Trophoblast cell (in vitro differentiated cells and primary cell): ENCODE data around the gene NPTX1.
A peak's percentile ranks its signal among the peaks of the same experiment; 100 is the strongest.

Experiments used
- DNase-seq, 2 donors: peaks; one replicate each; pipeline ENCODE4 v3.0.0-alpha.2; 2016
- H2AFZ ChIP-seq: 2 replicates; pipeline ENCODE4 v1.6.1; 2013; ENCODE audit warnings: low read length, moderate library complexity, mild to moderate bottlenecking; ENCODE audit not compliant: insufficient read depth, poor library complexity
- H2AK5ac ChIP-seq: 2 replicates; pipeline ENCODE4 v1.6.1; 2013; ENCODE audit warnings: mild to moderate bottlenecking, low read length
- H2BK120ac ChIP-seq: 2 replicates; pipeline ENCODE4 v1.6.1; 2013; ENCODE audit warnings: low read length, mild to moderate bottlenecking, moderate library complexity; ENCODE audit not compliant: insufficient read depth, poor library complexity
- H2BK12ac ChIP-seq: 2 replicates; pipeline ENCODE4 v1.6.1; 2013; ENCODE audit warnings: mild to moderate bottlenecking, low read length, moderate library complexity
- H2BK5ac ChIP-seq: 2 replicates; pipeline ENCODE4 v1.6.1; 2013; ENCODE audit warnings: low read length, low read depth, moderate library complexity, mild to moderate bottlenecking; ENCODE audit not compliant: poor library complexity
- H3K14ac ChIP-seq: 2 replicates; pipeline ENCODE4 v1.6.1; 2013; ENCODE audit warnings: mild to moderate bottlenecking, low read length
- H3K18ac ChIP-seq: 2 replicates; pipeline ENCODE4 v1.6.1; 2013; ENCODE audit warnings: mild to moderate bottlenecking, low read length
- H3K23ac ChIP-seq: 2 replicates; pipeline ENCODE4 v1.6.1; 2013; ENCODE audit warnings: low read length
- H3K27ac ChIP-seq: 2 replicates; pipeline ENCODE4 v1.5.1; 2013; ENCODE audit warnings: low read depth, mild to moderate bottlenecking, inconsistent platforms, low read length, moderate library complexity
- H3K27me3 ChIP-seq: 2 replicates; pipeline ENCODE4 v1.6.1; 2013; ENCODE audit warnings: inconsistent platforms, mild to moderate bottlenecking, low read length, moderate library complexity; ENCODE audit not compliant: insufficient read depth
- H3K36me3 ChIP-seq, 2 experiments: 1 replicate in 1 of 2; 2 replicates in 1 of 2; pipeline ENCODE4 v1.6.1; 2013; ENCODE audit warnings: low read length in 2 of 2, mild to moderate bottlenecking in 2 of 2, moderate library complexity in 1 of 2; ENCODE audit not compliant: insufficient read depth in 2 of 2, control insufficient read depth in 1 of 2
- H3K4ac ChIP-seq: 2 replicates; pipeline ENCODE4 v1.6.1; 2013; ENCODE audit warnings: low read depth, mild to moderate bottlenecking, low read length, moderate library complexity
- H3K4me1 ChIP-seq, 2 experiments: 1 replicate in 1 of 2; 2 replicates in 1 of 2; pipeline ENCODE4 v1.6.1; 2013; ENCODE audit warnings: low read length in 2 of 2, mild to moderate bottlenecking in 2 of 2, moderate library complexity in 1 of 2; ENCODE audit not compliant: insufficient read depth in 2 of 2, control insufficient read depth in 1 of 2
- H3K4me2 ChIP-seq: 2 replicates; pipeline ENCODE4 v1.6.1; 2013; ENCODE audit warnings: inconsistent platforms, mild to moderate bottlenecking, low read length, moderate library complexity
- H3K4me3 ChIP-seq: 2 replicates; pipeline ENCODE4 v1.5.1; 2013; ENCODE audit warnings: mild to moderate bottlenecking, low read depth, low read length, inconsistent platforms
- H3K79me1 ChIP-seq: one replicate; pipeline ENCODE4 v1.6.1; 2013; ENCODE audit warnings: low read length
- H3K79me2 ChIP-seq: 2 replicates; pipeline ENCODE4 v1.6.1; 2013; ENCODE audit warnings: low read length, mild to moderate bottlenecking; ENCODE audit not compliant: control insufficient read depth, insufficient read depth, poor library complexity
- H3K9ac ChIP-seq: 2 replicates; pipeline ENCODE4 v1.6.1; 2013; ENCODE audit warnings: mild to moderate bottlenecking, low read length
- H3K9me3 ChIP-seq: 2 replicates; pipeline ENCODE4 v1.6.1; 2013; ENCODE audit warnings: low read depth, mild to moderate bottlenecking, control low read depth, inconsistent platforms, low read length; ENCODE audit not compliant: insufficient read depth
- H4K12ac ChIP-seq: 2 replicates; pipeline ENCODE4 v1.6.1; 2013; ENCODE audit warnings: low read depth, mild to moderate bottlenecking, low read length, moderate library complexity
- H4K8ac ChIP-seq: 2 replicates; pipeline ENCODE4 v1.6.1; 2013; ENCODE audit warnings: low read depth, mild to moderate bottlenecking, low read length, moderate library complexity
- H4K91ac ChIP-seq: one replicate; pipeline ENCODE4 v1.6.1; 2013; ENCODE audit warnings: low read depth, mild to moderate bottlenecking, low read length, moderate library complexity
- WGBS: extraction: QIAGEN DNeasy Blood & Tissue Kit; methylation state at CpG from one replicate; pipeline ENCODE4 v1.1.7; 2013; ENCODE audit warnings: missing lambda C conversion rate; ENCODE audit not compliant: insufficient read length, insufficient coverage; ENCODE audit errors: extremely low coverage; 5-methylcytosine and 5-hydroxymethylcytosine counted together

NPTX1 gene

GRCh38 chr17:80503031-80503430 is 26.6 kb upstream of the NPTX1 start:
- Histone ChIP-seq H4K91ac (no peak overlapping the region), H3K14ac (no peak overlapping the region), H2BK12ac (no peak overlapping the region), H2BK120ac (no peak overlapping the region), H3K18ac (no peak overlapping the region), H3K36me3 (no peaks in the 10 kb centered on the region), H3K79me1 (no peaks in the 10 kb centered on the region), H2AFZ (no peak overlapping the region), H3K23ac (no peak overlapping the region), H3K4ac (no peak overlapping the region), H3K9me3 (no peaks in the 10 kb centered on the region), H3K4me2 (no peak overlapping the region), H3K9ac (no peak overlapping the region), H3K27me3 (no peaks in the 10 kb centered on the region), H3K4me3 (no peak overlapping the region), H3K79me2 (no peaks in the 10 kb centered on the region), H2BK5ac (no peak overlapping the region), H4K12ac (no peak overlapping the region), H4K8ac (no peak overlapping the region), H3K27ac (no peak overlapping the region), H2AK5ac (no peak overlapping the region), H3K4me1 (peaks cover 0 to 2% of the 10 kb centered on the region in 2 experiments)
- no peak for DNase-seq
- 100% methylated on average over 1 of the region's 2 CpGs for WGBS

GRCh38 chr17:80502578-80502877 is 26.1 kb upstream of the NPTX1 start:
- Histone ChIP-seq H3K23ac (no peak overlapping the region), H4K8ac (no peak overlapping the region), H3K4me1 (peaks cover 0 to 2% of the 10 kb centered on the region in 2 experiments), H2AFZ (no peak overlapping the region), H3K79me2 (no peaks in the 10 kb centered on the region), H3K14ac (no peak overlapping the region), H2BK120ac (no peak overlapping the region), H2AK5ac (no peak overlapping the region), H3K36me3 (no peaks in the 10 kb centered on the region), H2BK12ac (no peak overlapping the region), H3K4ac (no peak overlapping the region), H3K27ac (no peak overlapping the region), H3K18ac (no peak overlapping the region), H4K91ac (no peak overlapping the region), H3K4me2 (no peak overlapping the region), H4K12ac (no peak overlapping the region), H3K27me3 (no peaks in the 10 kb centered on the region), H2BK5ac (no peak overlapping the region), H3K79me1 (no peaks in the 10 kb centered on the region), H3K9ac (no peak overlapping the region), H3K4me3 (no peak overlapping the region), H3K9me3 (no peaks in the 10 kb centered on the region)
- DNase-seq: no peak
- WGBS: no CpG with 5 or more reads among the region's 5 CpGs

- no peak overlapping the region for H3K23ac ChIP-seq
- no peak overlapping the region for H3K14ac ChIP-seq
- no peaks in the 10 kb centered on the region for H3K27me3 ChIP-seq
- no peak overlapping the region for H4K91ac ChIP-seq
- no peaks in the 10 kb centered on the region for H3K79me2 ChIP-seq
- H2AK5ac ChIP-seq: no peak overlapping the region
- no peak overlapping the region for H2BK120ac ChIP-seq
- no peak overlapping the region for H3K4me3 ChIP-seq
- H3K79me1 ChIP-seq: no peaks in the 10 kb centered on the region
- no peak overlapping the region for H3K9ac ChIP-seq
- H3K18ac ChIP-seq: no peak overlapping the region
- H2BK5ac ChIP-seq: no peak overlapping the region
- no peak overlapping the region for H3K27ac ChIP-seq
- WGBS: no CpG with 5 or more reads among the region's 24 CpGs
- H4K12ac ChIP-seq: no peak overlapping the region
- no peaks in the 10 kb centered on the region for H3K36me3 ChIP-seq
- H3K9me3 ChIP-seq: no peaks in the 10 kb centered on the region
- no peak overlapping the region for H2AFZ ChIP-seq
- peaks cover 0 to 2% of the 10 kb centered on the region in 2 experiments for H3K4me1 ChIP-seq
- no peak overlapping the region for H3K4me2 ChIP-seq
- DNase-seq: peak; percentile 35 to 62
- H4K8ac ChIP-seq: no peak overlapping the region
- H3K4ac ChIP-seq: no peak overlapping the region
- H2BK12ac ChIP-seq: no peak overlapping the region
Observed at GRCh38 chr17:80501741-80502577, 25.6 kb upstream of the NPTX1 start.

GRCh38 chr17:80499961-80500665 is 23.7 kb upstream of the NPTX1 start:
- Histone ChIP-seq H2BK120ac (no peak overlapping the region), H3K18ac (no peak overlapping the region), H2BK12ac (no peak overlapping the region), H3K4me2 (no peak overlapping the region), H3K4ac (no peak overlapping the region), H3K27ac (no peak overlapping the region), H3K14ac (no peak overlapping the region), H3K79me1 (no peaks in the 10 kb centered on the region), H2AK5ac (no peak overlapping the region), H3K4me3 (no peak overlapping the region), H4K12ac (no peak overlapping the region), H3K9me3 (no peaks in the 10 kb centered on the region), H3K9ac (no peak overlapping the region), H2BK5ac (no peak overlapping the region), H3K27me3 (no peaks in the 10 kb centered on the region), H3K79me2 (no peaks in the 10 kb centered on the region), H3K36me3 (no peaks in the 10 kb centered on the region), H3K4me1 (peaks cover 0 to 2% of the 10 kb centered on the region in 2 experiments), H3K23ac (no peak overlapping the region), H4K8ac (no peak overlapping the region), H4K91ac (no peak overlapping the region), H2AFZ (no peak overlapping the region)
- no peak for DNase-seq
- WGBS: no CpG with 5 or more reads among the region's 22 CpGs
